Measurements from ENCODE around the gene TEX29. TPM values are rescaled to one million over a fixed set of nuclear protein-coding genes. Genes with fewer than 3 reads are reported as not detected.

Gene TEX29
- total and polyA plus RNA-seq, 4 experiments from 2014 or later = 0.28 to 0.50 TPM; not detected in 2

DNA sequence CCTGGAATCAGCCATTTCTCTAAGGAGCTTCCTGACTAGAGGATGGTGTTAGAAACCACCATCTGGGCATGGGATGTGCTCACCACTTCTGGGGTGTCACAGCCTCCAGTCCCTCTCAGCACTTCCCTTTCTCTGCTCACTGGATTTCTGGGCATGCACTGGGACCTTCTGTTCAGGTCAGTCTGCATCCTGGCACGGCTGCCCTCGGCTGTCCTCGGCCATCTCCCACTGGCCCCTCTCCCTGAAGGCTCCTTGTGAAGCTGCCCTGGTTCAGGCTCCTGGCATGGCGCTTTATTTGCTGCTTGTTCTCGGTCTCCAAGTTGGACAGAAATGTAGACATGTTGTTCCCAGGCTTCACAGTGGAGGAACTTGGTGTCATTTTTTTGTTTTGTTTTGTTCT lies 60.0 kb downstream of the TEX29 start:
- DNase-seq = no peak
- Histone ChIP-seq H3K36me3 (ENCODE audit: insufficient read depth, low read length) (no peaks in the 10 kb centered on the region), H3K4me3 (ENCODE audit: low read length in 2 of 2) (no peak overlapping the region), H3K9me3 (ENCODE audit: control insufficient read depth in 1 of 2, low read length in 2 of 2) (no peaks in the 10 kb centered on the region), H3K27ac (ENCODE audit: low read depth, low read length) (no peak overlapping the region), H3K4me1 (ENCODE audit: insufficient read depth, low read length) (peaks cover 18% of the 10 kb centered on the region), H3K27me3 (ENCODE audit: insufficient read depth, low read length) (no peaks in the 10 kb centered on the region)
- Mint-ChIP-seq H3K4me3 (no peak overlapping the region), H3K36me3 (no peaks in the 10 kb centered on the region), H3K27ac (no peak overlapping the region), H3K27me3 (peaks cover 1 to 8% of the 10 kb centered on the region in 2 donors), H3K9me3 (no peaks in the 10 kb centered on the region), H3K4me1 (peaks cover 7 to 13% (median 12%) of the 10 kb centered on the region in 4 donors)
- POLR2A ChIA-PET (ENCODE audit: partially characterized antibody) = no interaction called here
- intact Hi-C loops (cut with micrococcal nuclease) = no loop called here
- CTCF ChIA-PET (ENCODE audit: partially characterized antibody) = no interaction called here

DNA sequence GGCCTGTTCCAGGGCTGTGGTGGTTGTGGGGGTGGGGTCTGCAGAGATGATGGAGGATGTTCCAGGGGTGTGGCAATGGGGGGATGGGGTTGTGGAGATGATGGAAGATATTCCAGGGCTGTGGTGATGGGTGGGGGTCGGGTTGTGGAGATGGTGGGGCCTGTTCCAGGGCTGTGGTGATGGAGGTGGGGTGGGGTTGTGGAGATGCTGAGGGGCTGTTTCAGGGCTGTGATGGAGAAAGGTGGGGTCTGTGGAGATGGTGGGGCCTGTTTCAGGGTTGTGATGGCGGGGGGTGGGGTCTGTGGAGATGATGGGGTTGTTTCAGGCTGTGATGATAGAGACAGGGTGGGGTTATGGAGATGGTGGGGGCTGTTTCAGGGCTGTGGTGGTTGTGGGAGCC lies 62.0 kb downstream of the TEX29 start:
- no peak overlapping the region for H3K27ac ChIP-seq (ENCODE audit: low read depth, low read length)
- Mint-ChIP-seq H3K4me3 (no peak overlapping the region), H3K4me1 (peaks cover 7 to 13% (median 12%) of the 10 kb centered on the region in 4 donors), H3K9me3 (no peaks in the 10 kb centered on the region), H3K36me3 (no peaks in the 10 kb centered on the region), H3K27ac (no peak overlapping the region), H3K27me3 (peaks cover 1 to 8% of the 10 kb centered on the region in 2 donors)
- no peaks in the 10 kb centered on the region for H3K36me3 ChIP-seq (ENCODE audit: insufficient read depth, low read length)
- no peaks in the 10 kb centered on the region for H3K27me3 ChIP-seq (ENCODE audit: insufficient read depth, low read length)
- POLR2A ChIA-PET (ENCODE audit: partially characterized antibody) = no interaction called here
- no peak for DNase-seq
- CTCF ChIA-PET (ENCODE audit: partially characterized antibody) = no interaction called here
- peaks cover 19% of the 10 kb centered on the region for H3K4me1 ChIP-seq (ENCODE audit: insufficient read depth, low read length)
- H3K9me3 ChIP-seq (ENCODE audit: control insufficient read depth in 1 of 2, low read length in 2 of 2) = no peaks in the 10 kb centered on the region
- H3K4me3 ChIP-seq (ENCODE audit: low read length in 2 of 2) = no peak overlapping the region
- intact Hi-C loops (cut with micrococcal nuclease) = no loop called here

DNA sequence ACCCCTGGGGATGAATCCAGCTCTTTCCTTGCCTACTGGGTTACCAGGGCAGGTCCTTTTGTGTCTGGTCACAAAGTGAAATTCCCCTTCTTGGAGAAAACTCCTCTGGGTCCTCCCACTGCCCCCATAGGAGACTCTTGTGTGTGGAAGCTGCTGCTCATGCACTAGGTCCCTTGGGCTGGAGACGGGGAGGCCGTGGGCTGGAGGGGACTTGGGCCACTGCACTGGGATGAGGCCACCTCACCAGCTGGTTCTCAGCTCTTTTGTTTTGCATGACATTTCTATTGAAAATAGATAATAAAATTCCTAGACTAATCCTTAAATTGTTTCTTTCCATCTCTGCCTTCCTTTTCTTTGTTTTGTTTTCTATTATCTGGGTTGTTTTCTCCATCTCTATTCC lies 62.4 kb downstream of the TEX29 start:
- H3K27ac ChIP-seq (ENCODE audit: low read depth, low read length) = no peak overlapping the region
- CTCF ChIA-PET (ENCODE audit: partially characterized antibody) = no interaction called here
- H3K27me3 ChIP-seq (ENCODE audit: insufficient read depth, low read length) = no peaks in the 10 kb centered on the region
- Mint-ChIP-seq H3K27ac (no peak overlapping the region), H3K4me3 (no peak overlapping the region), H3K27me3 (peaks cover 1 to 8% of the 10 kb centered on the region in 2 donors), H3K9me3 (no peaks in the 10 kb centered on the region), H3K36me3 (no peaks in the 10 kb centered on the region), H3K4me1 (peaks cover 7 to 13% (median 12%) of the 10 kb centered on the region in 4 donors)
- intact Hi-C loops (cut with micrococcal nuclease) = no loop called here
- peaks cover 19% of the 10 kb centered on the region for H3K4me1 ChIP-seq (ENCODE audit: insufficient read depth, low read length)
- no peaks in the 10 kb centered on the region for H3K36me3 ChIP-seq (ENCODE audit: insufficient read depth, low read length)
- DNase-seq = no peak
- POLR2A ChIA-PET (ENCODE audit: partially characterized antibody) = no interaction called here
- no peaks in the 10 kb centered on the region for H3K9me3 ChIP-seq (ENCODE audit: control insufficient read depth in 1 of 2, low read length in 2 of 2)
- H3K4me3 ChIP-seq (ENCODE audit: low read length in 2 of 2) = no peak overlapping the region

DNA sequence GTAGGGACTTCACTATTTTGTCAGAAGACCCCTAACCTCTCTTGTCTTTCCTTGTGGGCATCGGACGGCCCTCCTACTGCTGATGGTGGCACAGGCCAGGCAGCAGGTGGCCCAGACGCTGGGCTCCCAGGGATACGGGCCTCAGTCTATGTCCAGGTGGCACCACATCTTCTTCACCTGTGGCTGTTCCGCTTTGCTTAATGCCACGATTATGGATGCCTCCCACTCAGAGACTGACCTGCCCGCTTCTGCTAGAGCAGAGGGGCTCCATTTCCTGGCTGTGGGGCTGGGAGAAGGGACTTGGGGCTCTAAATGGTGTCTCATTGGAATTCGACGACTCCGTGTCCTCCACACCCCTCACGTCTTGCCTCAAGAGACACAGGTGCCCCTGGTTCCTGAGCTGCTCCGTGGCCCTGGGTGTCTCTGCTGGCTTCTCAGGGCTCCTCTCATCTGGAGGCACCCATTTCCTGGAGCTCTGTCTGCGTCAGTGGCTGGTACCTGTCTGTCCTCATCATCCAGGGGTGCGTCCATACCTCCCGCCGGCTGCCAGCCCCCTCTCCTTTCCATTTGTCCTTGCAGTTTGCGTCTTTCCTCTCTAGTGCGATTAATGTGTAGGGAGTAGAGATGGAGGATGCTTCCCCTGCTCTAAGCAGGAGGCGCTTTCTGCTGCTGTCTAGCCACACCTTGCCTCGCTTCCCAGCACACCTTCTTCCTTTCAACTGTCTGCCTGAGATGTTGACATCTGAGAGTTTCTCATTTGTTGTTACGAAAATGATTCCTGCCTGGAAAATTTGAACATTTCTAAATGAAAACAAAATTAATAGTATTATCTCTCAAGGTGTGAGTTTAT lies 63.4 kb downstream of the TEX29 start:
- no peak for DNase-seq
- no peak overlapping the region for H3K4me3 ChIP-seq (ENCODE audit: low read length in 2 of 2)
- ChIA-PET POLR2A (ENCODE audit: partially characterized antibody) (no interaction called here), CTCF (ENCODE audit: partially characterized antibody) (no interaction called here)
- Mint-ChIP-seq H3K4me1 (peaks cover 11 to 16% (median 14%) of the 10 kb centered on the region in 4 donors), H3K9me3 (no peaks in the 10 kb centered on the region), H3K4me3 (peak overlapping the region in 2 of 8 donors; percentile 5 to 37), H3K27me3 (peaks cover 8 to 12% of the 10 kb centered on the region in 2 donors), H3K36me3 (no peaks in the 10 kb centered on the region), H3K27ac (peak overlapping the region in 3 of 7 donors; percentile 19 to 69 (median 54))
- H3K36me3 ChIP-seq (ENCODE audit: insufficient read depth, low read length) = no peaks in the 10 kb centered on the region
- intact Hi-C loops (cut with micrococcal nuclease) = no loop called here
- no peaks in the 10 kb centered on the region for H3K9me3 ChIP-seq (ENCODE audit: control insufficient read depth in 1 of 2, low read length in 2 of 2)
- peaks cover 19% of the 10 kb centered on the region for H3K4me1 ChIP-seq (ENCODE audit: insufficient read depth, low read length)
- no peaks in the 10 kb centered on the region for H3K27me3 ChIP-seq (ENCODE audit: insufficient read depth, low read length)
- H3K27ac ChIP-seq (ENCODE audit: low read depth, low read length) = no peak overlapping the region

DNA sequence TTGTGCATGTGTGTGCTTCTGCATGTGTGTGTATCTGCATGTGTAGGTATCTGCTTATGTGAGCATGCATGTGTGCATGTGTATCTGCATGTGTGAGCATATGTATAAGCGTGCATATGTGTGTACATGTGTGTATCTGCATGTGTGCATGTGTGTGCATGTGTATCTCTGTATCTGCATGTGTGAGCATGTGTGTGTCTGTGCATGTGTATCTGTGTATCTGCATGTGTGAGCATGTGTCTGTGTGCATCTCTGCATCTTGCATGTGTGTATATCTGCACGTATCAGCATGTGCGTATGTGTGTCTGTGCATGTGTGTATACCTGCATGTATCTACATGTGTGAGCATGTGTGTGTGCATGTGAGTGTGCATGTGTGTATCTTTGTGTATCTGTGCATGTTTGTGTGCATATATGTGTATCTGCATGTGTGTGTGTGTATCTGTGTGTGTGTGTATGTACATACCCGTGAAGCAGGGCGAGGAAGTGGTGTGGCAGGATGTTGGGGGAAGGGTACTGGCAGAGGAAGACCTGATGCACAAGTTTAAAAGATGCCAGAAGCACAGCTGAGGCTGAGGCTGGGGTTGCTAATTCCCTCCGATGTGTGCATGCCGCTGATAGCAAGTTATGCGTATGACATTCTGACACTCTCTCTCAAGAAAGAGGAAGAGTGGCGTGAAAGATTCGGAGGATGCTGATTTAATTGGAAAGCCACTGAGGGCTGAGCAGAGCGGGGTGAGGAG lies 64.2 kb downstream of the TEX29 start:
- H3K27ac ChIP-seq (ENCODE audit: low read depth, low read length) = no peak overlapping the region
- H3K4me3 Mint-ChIP-seq = peak overlapping the region; percentile 9 to 62 (median 24)
- intact Hi-C loops (cut with micrococcal nuclease) = no loop called here
- H3K36me3 Mint-ChIP-seq = no peaks in the 10 kb centered on the region
- H3K27me3 ChIP-seq (ENCODE audit: insufficient read depth, low read length) = no peaks in the 10 kb centered on the region
- peaks cover 9 to 12% of the 10 kb centered on the region in 2 donors for H3K27me3 Mint-ChIP-seq
- no peaks in the 10 kb centered on the region for H3K36me3 ChIP-seq (ENCODE audit: insufficient read depth, low read length)
- H3K9me3 ChIP-seq (ENCODE audit: control insufficient read depth in 1 of 2, low read length in 2 of 2) = no peaks in the 10 kb centered on the region
- CTCF ChIA-PET (ENCODE audit: partially characterized antibody) = no interaction called here
- H3K27ac Mint-ChIP-seq = peak overlapping the region in 2 of 7 donors; percentile 65 to 69
- POLR2A ChIA-PET (ENCODE audit: partially characterized antibody) = no interaction called here
- DNase-seq = peak in 1 of 5 donors; percentile 22
- no peak overlapping the region for H3K4me3 ChIP-seq (ENCODE audit: low read length in 2 of 2)
- H3K4me1 ChIP-seq (ENCODE audit: insufficient read depth, low read length) = peaks cover 23% of the 10 kb centered on the region
- H3K9me3 Mint-ChIP-seq = no peaks in the 10 kb centered on the region
- peaks cover 17 to 22% (median 20%) of the 10 kb centered on the region in 4 donors for H3K4me1 Mint-ChIP-seq

DNA sequence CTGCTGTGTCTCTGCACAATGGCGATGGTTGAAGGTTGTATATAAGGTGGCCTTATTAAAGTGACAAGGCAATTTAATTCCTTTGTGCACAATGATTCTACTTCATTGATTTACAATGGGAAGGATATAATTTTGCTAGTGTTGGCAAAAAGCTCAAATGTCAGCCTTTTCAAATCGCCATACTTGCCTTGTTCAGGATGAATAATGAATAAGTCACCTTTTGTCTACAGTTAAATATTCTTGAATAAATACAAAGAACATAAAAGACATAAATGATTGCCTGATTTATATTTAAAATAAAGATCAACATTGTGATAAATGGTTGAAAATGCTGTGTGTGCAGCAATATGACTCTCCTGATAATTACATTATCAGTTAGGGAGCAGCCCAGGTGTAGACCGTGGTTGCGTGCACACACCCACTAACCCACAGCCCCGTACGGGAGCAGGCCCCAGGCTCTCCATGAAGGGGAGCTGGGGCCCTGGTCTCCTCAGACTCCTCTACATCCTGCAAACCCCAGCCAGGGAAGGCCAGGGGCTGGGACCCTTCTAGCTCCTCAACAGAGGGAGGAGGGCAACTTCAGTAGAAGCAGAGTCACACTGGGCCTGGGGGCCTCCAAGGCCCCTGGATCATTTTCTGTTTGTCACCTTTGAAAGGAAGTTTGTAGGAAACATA lies 64.9 kb downstream of the TEX29 start:
- ChIA-PET POLR2A (ENCODE audit: partially characterized antibody) (no interaction called here), CTCF (ENCODE audit: partially characterized antibody) (no interaction called here)
- Histone ChIP-seq H3K27me3 (ENCODE audit: insufficient read depth, low read length) (no peaks in the 10 kb centered on the region), H3K4me3 (ENCODE audit: low read length in 2 of 2) (no peak overlapping the region), H3K9me3 (ENCODE audit: control insufficient read depth in 1 of 2, low read length in 2 of 2) (no peaks in the 10 kb centered on the region), H3K36me3 (ENCODE audit: insufficient read depth, low read length) (no peaks in the 10 kb centered on the region), H3K4me1 (ENCODE audit: insufficient read depth, low read length) (peaks cover 23% of the 10 kb centered on the region), H3K27ac (ENCODE audit: low read depth, low read length) (no peak overlapping the region)
- peak overlapping the region in 6 of 8 donors; percentile 9 to 62 (median 20) for H3K4me3 Mint-ChIP-seq
- intact Hi-C loops (cut with micrococcal nuclease) = no loop called here
- H3K4me1 Mint-ChIP-seq = peaks cover 18 to 22% (median 20%) of the 10 kb centered on the region in 4 donors
- peaks cover 9 to 11% of the 10 kb centered on the region in 2 donors for H3K27me3 Mint-ChIP-seq
- no peaks in the 10 kb centered on the region for H3K9me3 Mint-ChIP-seq
- no peaks in the 10 kb centered on the region for H3K36me3 Mint-ChIP-seq
- no peak overlapping the region for H3K27ac Mint-ChIP-seq
- DNase-seq = no peak
